RKO (cell line): ENCODE data around the gene CAV3.

Experiments used
- DNase-seq: peaks from one replicate; pipeline ENCODE4 v3.0.0-alpha.2; 2016; ENCODE audit warnings: low spot score

CAV3 gene

GRCh38 chr3:8734908-8735307 lies 1.3 kb downstream of the CAV3 start:
- DNase-seq, result no peak

- no peak for DNase-seq
Observed at GRCh38 chr3:8736436-8736835, 2.8 kb downstream of the CAV3 start.

- DNase-seq, result no peak
Observed at GRCh38 chr3:8737301-8737700, 3.7 kb downstream of the CAV3 start.

- DNase-seq, result no peak
Observed at GRCh38 chr3:8737823-8738222, 4.2 kb downstream of the CAV3 start.

- no peak for DNase-seq
Observed at GRCh38 chr3:8738639-8739038, 5.0 kb downstream of the CAV3 start.

- peak; percentile 68 for DNase-seq
Observed at GRCh38 chr3:8739757-8740504, 6.3 kb downstream of the CAV3 start.

GRCh38 chr3:8741581-8742261 lies 8.1 kb downstream of the CAV3 start:
- DNase-seq, result no peak

- no peak for DNase-seq
Observed at GRCh38 chr3:8743021-8743601, 9.5 kb downstream of the CAV3 start.

- no peak for DNase-seq
Observed at GRCh38 chr3:8743911-8744310, 10.3 kb downstream of the CAV3 start.

- DNase-seq, result no peak
Observed at GRCh38 chr3:8745619-8746370, 12.2 kb downstream of the CAV3 start.

GRCh38 chr3:8746780-8747345 lies 13.3 kb downstream of the CAV3 start:
- DNase-seq, result no peak

GRCh38 chr3:8749316-8749715 lies 15.7 kb downstream of the CAV3 start:
- DNase-seq, result no peak

- DNase-seq, result no peak
Observed at GRCh38 chr3:8752832-8753231, 19.2 kb downstream of the CAV3 start.

GRCh38 chr3:8755097-8755496 lies 21.5 kb downstream of the CAV3 start:
- DNase-seq, result no peak

GRCh38 chr3:8755564-8756237 lies 22.1 kb downstream of the CAV3 start:
- peak; percentile 17 for DNase-seq

- DNase-seq, result no peak
Observed at GRCh38 chr3:8756671-8757070, 23.1 kb downstream of the CAV3 start.

- DNase-seq, result peak; percentile 34
Observed at GRCh38 chr3:8757551-8758518, 24.2 kb downstream of the CAV3 start.

GRCh38 chr3:8759038-8759707 lies 25.6 kb downstream of the CAV3 start:
- no peak for DNase-seq

- DNase-seq, result no peak
Observed at GRCh38 chr3:8760091-8760490, 26.5 kb downstream of the CAV3 start.

- DNase-seq, result no peak
Observed at GRCh38 chr3:8760506-8760905, 26.9 kb downstream of the CAV3 start.
